ENCODE measurements around the gene KRTAP10-6.
"Not testable (repeated sequence)": the region's sequence is repeated elsewhere in the genome, so short reads cannot be mapped to it uniquely, and the experiment has no call there.

Gene KRTAP10-6

DNA sequence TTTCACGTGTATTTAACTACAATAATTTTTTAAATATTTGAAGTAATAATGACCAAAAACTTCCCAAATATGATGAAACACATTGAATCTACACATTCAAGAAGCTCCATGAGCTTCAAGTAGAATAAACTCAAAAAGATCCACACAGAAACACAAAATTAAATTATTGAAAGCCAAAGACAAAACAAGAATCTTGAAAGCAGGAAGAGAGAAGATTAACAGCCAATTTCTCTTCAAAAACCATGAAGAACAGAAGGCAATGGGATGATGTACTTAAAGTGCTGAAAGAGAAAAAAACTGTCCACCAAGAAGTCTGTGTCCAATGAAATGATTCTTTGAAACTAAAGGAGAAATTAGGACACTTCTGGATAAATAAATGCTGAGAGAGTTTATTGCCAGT lies 39.8 kb upstream of the KRTAP10-6 start:
- H3K4me3 ChIP-seq (replicated peaks; ENCODE audit: low read depth, low read length): no peak overlapping the region
- TF ChIP-seq, protein P1, sequence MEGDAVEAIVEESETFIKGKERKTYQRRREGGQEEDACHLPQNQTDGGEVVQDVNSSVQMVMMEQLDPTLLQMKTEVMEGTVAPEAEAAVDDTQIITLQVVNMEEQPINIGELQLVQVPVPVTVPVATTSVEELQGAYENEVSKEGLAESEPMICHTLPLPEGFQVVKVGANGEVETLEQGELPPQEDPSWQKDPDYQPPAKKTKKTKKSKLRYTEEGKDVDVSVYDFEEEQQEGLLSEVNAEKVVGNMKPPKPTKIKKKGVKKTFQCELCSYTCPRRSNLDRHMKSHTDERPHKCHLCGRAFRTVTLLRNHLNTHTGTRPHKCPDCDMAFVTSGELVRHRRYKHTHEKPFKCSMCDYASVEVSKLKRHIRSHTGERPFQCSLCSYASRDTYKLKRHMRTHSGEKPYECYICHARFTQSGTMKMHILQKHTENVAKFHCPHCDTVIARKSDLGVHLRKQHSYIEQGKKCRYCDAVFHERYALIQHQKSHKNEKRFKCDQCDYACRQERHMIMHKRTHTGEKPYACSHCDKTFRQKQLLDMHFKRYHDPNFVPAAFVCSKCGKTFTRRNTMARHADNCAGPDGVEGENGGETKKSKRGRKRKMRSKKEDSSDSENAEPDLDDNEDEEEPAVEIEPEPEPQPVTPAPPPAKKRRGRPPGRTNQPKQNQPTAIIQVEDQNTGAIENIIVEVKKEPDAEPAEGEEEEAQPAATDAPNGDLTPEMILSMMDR (IDR thresholded peaks at IDR 0.05; ENCODE audit: low read depth, low read length, missing control alignments): no peak
- no peak for DNase-seq (ENCODE audit: extremely low read depth, low read depth)

DNA sequence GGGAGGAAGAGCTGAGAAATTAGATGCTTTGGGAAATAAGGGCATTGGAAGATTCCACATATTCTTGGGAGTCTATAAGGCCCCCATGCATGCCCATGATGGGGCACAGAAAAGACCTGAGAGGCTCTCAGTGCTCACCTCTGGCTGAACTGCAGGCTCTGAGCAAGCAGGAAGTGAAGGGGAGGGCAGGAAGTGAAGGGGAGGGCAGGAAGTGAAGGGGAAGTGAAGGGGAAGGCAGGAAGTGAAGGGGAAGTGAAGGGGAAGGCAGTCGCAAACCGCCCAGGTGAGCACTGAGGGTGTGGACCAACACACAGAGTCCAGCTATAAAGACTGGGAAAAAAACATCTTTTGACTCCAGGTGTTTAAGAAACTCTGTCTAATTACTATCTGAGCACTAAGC lies 38.1 kb upstream of the KRTAP10-6 start:
- TF ChIP-seq, protein P1 (IDR thresholded peaks at IDR 0.05; ENCODE audit: low read depth, low read length, missing control alignments): no peak
- no peak for DNase-seq (ENCODE audit: extremely low read depth, low read depth)
- no peak overlapping the region for H3K4me3 ChIP-seq (replicated peaks; ENCODE audit: low read depth, low read length)

DNA sequence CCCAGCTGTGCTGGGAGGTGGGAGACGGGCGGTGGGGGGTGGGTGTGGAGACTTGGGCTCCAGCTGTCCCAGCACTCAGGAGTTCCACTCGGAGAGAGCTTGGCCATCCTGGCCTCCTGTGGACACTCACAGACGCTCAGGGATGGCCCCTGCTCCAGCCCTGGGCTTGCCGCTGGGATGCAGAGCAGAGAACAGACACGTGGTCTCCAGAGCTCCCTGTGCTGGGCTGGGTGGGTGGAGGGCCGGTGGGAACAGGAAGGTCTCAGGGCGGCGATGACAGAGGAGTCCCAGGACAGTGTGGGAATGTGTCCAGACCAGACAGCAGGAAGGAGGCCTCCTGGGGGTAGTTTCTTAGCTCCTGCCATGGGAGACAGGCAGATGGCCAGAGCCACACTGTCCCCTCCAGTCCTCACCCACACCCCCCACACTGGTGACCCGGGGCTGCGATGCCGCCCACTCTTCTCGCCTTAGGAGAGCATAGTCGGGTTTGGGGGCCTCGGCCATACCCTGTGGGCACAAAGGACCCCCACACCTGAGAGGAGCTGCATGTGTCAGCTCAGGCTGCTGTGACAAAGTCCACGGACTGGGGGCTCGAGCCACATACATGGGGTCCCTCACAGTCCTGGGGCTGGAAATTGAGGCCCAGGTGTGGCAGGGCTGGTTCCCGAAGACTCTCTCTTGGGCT lies 36.5 kb upstream of the KRTAP10-6 start:
- no peak overlapping the region for H3K4me3 ChIP-seq (replicated peaks; ENCODE audit: low read depth, low read length)
- TF ChIP-seq, protein P1 (IDR thresholded peaks at IDR 0.05; ENCODE audit: low read depth, low read length, missing control alignments): no peak
- no peak for DNase-seq (ENCODE audit: extremely low read depth, low read depth)

DNA sequence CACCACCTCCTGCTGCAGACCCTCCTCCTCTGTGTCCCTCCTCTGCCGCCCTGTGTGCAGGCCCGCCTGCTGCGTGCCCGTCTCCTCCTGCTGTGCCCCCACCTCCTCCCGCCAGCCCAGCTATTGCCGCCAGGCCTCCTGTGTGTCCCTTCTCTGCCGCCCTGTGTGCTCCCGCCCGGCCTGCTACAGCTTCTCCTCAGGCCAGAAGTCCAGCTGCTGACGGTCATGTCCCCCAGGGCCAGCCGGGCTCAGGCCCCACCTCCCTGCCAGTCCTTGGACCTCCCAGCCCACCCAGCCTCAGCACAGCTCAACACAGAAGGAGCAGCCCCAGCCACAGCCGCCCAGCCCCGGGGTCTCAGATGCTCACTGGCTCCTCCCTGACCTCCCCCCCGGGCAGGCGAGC lies 35.5 kb upstream of the KRTAP10-6 start:
- not testable (repeated sequence) for DNase-seq (ENCODE audit: extremely low read depth, low read depth); H3K4me3 ChIP-seq (replicated peaks; ENCODE audit: low read depth, low read length)

DNA sequence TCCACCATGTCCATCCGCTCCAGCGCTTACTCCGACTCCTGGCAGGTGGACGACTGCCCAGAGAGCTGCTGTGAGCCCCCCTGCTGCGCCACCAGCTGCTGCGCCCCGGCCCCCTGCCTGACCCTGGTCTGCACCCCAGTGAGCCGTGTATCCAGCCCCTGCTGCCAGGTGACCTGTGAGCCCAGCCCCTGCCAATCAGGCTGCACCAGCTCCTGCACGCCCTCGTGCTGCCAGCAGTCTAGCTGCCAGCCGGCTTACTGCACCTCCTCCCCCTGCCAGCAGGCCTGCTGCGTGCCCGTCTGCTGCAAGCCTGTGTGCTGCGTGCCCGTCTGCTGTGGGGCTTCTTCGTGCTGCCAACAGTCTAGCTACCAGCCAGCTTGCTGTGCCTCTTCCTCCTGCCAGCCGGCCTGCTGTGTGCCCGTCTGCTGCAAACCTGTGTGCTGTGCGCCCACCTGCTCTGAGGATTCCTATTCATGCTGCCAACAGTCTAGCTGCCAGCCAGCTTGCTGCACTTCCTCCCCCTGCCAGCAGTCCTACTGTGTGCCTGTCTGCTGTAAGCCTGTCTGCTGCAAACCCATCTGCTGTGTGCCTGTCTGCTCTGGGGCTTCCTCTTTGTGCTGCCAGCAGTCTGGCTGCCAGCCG lies 35.0 kb upstream of the KRTAP10-6 start:
- not testable (repeated sequence) for DNase-seq (ENCODE audit: extremely low read depth, low read depth); H3K4me3 ChIP-seq (replicated peaks; ENCODE audit: low read depth, low read length)

DNA sequence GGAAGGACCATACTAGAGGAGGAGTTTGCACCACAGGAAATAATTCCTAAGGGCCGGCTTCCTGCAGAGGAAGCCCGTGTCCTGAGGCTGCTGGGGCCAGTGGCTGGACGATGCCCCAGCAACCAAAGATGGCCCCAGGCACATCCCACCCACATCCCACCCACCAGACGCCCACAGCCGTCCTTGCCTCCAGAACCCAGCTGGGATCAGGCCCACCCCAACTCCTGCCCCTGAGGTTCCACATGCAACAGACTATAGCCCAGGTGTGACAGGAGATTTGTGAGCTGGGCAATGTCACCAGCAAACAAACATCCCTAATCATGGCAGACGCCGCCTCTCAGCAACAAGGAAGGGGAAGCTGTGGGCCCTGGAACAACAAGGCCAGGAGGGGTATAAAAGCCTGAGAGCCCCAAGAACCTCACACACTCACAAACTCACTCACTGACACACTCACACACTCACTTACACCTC lies 34.4 kb upstream of the KRTAP10-6 start, which contains the start of gene KRTAP10-9:
Gene KRTAP10-9, plus strand, starts transcription at position 421 of the 471 bp plus-strand sequence. CDS start 79 bp downstream, outside the sequence.
- H3K4me3 ChIP-seq (replicated peaks; ENCODE audit: low read depth, low read length): no peak within 1 kb of the TSS
- TF ChIP-seq, protein P1 (IDR thresholded peaks at IDR 0.05; ENCODE audit: low read depth, low read length, missing control alignments): no peak
- no peak for DNase-seq (ENCODE audit: extremely low read depth, low read depth)

DNA sequence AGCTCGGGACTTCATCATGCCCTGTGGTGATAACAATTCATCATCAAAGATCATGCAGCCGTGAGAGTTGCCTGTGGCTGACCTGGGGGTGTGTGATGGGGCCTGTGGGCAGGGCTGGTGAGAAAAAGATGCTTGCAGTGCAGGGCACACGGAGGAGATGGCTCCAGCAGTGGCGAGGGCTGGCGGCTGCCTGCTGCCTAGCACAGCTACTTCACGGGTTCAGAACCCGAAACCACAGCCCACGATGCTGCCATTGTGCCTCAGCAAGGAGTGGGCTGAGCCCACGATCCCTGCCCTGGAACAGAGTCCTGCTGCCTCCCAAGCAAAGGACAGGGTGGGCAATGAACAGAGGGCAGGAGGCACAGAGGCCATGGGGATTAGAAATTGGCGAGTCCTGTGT lies 34.0 kb upstream of the KRTAP10-6 start:
- TF ChIP-seq, protein P1 (IDR thresholded peaks at IDR 0.05; ENCODE audit: low read depth, low read length, missing control alignments): no peak
- H3K4me3 ChIP-seq (replicated peaks; ENCODE audit: low read depth, low read length): no peak overlapping the region
- no peak for DNase-seq (ENCODE audit: extremely low read depth, low read depth)

Data from HFF-Myc (cell line).